Skeletal muscle satellite cell (primary cell): Measurements from ENCODE around the gene MFAP3L.

ENCODE experiments used
- H3K27me3 ChIP-seq: 2 replicates; pipeline ENCODE4 v1.7.0; 2013; ENCODE audit warnings: low read length; ENCODE audit not compliant: control insufficient read depth, insufficient read depth
- H3K36me3 ChIP-seq: 2 replicates; pipeline ENCODE4 v1.7.0; 2013; ENCODE audit warnings: mild to moderate bottlenecking, control low read depth, low read length; ENCODE audit not compliant: insufficient read depth
- H3K4me1 ChIP-seq: 2 replicates; pipeline ENCODE4 v1.7.0; 2013; ENCODE audit warnings: low read length; ENCODE audit not compliant: control insufficient read depth, insufficient read depth
- H3K4me2 ChIP-seq: 2 replicates; pipeline ENCODE4 v1.7.0; 2013; ENCODE audit warnings: mild to moderate bottlenecking, low read length
- H3K4me3 ChIP-seq: 2 replicates; pipeline ENCODE4 v1.7.0; 2013; ENCODE audit warnings: low read length
- H3K9ac ChIP-seq: 2 replicates; pipeline ENCODE4 v1.7.0; 2013; ENCODE audit warnings: mild to moderate bottlenecking, low read depth, low read length, moderate library complexity
- H3K9me3 ChIP-seq: replicated peaks from 2 replicates; pipeline ENCODE4 v1.7.0; 2013; ENCODE audit warnings: mild to moderate bottlenecking, control low read depth, low read length

The MFAP3L gene

DNA sequence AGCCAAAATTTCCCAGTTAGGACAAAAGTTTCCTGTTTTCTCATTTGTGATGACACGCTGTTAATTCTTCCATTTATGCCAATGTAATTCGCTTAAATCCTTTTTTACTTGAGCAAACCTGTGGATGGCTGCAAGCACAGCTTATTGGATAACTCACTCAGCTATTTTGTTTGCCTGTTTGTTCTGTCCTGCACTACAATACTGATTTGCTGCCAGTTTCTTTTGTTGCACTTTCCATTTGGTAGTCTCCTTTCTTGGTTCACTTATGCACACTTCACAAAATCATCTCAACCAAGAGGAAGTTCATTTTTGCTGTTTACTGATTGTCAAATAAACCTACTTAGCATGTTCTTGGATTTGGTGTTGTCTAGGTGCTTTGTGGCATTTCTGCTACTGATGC is 40.3 kb downstream of the MFAP3L start:
- H3K4me3 ChIP-seq, result no peak overlapping the region
- H3K9me3 ChIP-seq, result no peaks in the 10 kb centered on the region
- no peaks in the 10 kb centered on the region for H3K27me3 ChIP-seq
- no peaks in the 10 kb centered on the region for H3K36me3 ChIP-seq
- H3K4me1 ChIP-seq, result peaks cover 31% of the 10 kb centered on the region
- H3K9ac ChIP-seq, result no peak overlapping the region
- no peak overlapping the region for H3K4me2 ChIP-seq

DNA sequence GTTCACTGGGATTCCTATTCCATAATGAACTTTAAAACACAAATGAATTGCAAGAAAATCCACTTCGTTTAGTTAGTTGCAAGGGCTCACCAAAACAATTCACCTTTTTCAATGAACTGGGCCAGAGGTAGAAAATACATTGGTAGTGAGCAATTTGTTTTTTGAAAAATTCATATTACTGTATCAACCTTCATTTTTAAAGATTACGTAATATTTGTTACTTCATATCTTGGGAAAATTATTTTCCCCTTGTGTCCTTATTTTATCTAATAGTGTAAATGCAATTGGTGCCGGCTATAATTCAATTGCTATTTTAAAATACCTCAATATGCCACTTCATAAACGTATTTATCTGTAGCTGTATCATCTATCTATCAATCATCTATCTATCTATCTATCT is 41.5 kb downstream of the MFAP3L start:
- no peaks in the 10 kb centered on the region for H3K9me3 ChIP-seq
- no peaks in the 10 kb centered on the region for H3K27me3 ChIP-seq
- no peak overlapping the region for H3K4me3 ChIP-seq
- no peaks in the 10 kb centered on the region for H3K36me3 ChIP-seq
- no peak overlapping the region for H3K4me2 ChIP-seq
- peaks cover 26% of the 10 kb centered on the region for H3K4me1 ChIP-seq
- no peak overlapping the region for H3K9ac ChIP-seq

DNA sequence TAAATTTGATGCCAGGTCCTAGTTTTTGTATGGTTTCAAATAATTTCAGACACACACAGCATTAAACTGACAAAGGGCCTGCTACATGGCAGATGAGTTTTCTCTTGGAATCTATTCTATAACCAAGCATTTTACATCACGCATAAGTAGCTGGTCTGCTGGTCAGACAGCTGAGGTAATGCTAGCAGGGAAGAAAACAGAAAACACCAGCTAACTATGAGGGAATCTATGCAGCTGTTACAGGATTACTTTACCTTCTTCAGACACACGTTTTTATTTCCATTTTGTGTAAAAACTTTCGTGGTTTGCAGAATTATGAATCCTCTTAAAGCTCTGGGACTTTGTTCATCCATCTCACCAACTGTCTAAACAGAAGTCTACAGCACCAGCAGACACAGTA is 42.0 kb downstream of the MFAP3L start:
- Histone ChIP-seq H3K4me1 (peaks cover 24% of the 10 kb centered on the region), H3K27me3 (no peaks in the 10 kb centered on the region), H3K4me3 (no peak overlapping the region), H3K36me3 (no peaks in the 10 kb centered on the region), H3K9me3 (no peaks in the 10 kb centered on the region), H3K9ac (no peak overlapping the region), H3K4me2 (no peak overlapping the region)

DNA sequence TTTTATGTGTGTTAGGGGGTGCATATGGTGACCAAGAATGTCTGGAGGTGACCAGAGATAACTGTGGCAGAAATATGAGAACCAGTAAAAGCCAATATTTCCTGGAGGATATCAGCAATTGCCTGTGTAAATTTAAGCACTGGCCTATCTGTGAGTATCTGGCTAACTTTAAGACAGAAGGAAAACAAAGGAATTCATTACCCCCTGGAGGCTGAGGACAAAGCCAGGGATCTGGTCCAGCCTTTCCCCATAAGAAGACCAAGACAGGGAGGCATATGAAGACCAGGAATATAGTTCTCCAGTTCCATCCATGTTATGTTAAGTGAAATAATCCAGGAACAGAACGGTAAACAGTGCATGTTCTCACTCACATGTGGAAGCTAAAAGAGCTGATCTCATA is 49.2 kb downstream of the MFAP3L start:
- Histone ChIP-seq H3K9me3 (no peaks in the 10 kb centered on the region), H3K4me1 (peaks cover 24% of the 10 kb centered on the region), H3K36me3 (no peaks in the 10 kb centered on the region), H3K27me3 (no peaks in the 10 kb centered on the region), H3K4me3 (no peak overlapping the region), H3K4me2 (no peak overlapping the region), H3K9ac (no peak overlapping the region)

DNA sequence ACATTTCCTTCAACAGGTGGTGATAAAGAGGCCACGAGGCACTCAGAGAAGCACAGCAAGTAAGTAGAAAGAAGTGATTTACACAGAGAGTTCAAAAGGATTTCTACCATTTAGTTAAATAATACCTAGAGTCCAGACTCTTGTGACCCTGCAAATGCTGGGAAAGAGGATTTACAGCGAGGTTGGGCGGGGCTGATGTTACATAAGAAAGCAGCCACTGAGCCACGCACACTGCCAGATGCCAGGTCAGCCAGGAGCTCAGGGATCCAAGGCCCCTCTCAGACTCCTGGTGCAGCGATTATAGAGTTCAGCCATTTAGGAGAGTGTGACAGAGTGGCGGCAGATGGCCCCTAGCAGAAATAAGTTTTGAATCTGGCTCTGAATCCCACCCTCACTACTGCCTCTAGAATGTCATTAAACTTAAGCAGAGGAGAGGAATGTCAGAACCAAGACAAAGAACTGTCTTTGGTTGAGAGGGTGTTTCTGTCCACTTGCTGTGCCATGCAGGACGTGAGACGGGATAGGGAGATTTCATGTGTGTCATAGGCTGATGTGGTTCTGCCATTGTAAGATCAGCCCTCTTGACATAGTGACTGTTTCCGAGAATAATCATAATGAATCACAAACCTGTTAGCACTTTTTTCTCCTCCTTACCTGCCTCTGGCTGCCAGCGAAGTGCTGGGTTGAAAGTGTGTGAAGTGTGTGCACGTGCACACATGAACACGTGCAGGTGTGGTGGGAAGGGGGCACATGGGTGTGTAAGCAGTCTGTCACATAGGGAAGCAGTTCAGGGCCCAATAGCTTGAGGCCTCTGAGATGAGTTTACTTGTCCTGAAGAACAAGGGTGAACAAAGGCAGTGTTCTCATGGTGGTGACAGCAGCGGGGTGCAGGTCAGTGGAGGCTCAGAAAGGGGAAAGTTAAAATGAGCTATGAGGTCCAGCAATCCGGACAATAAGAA is 50.1 kb downstream of the MFAP3L start:
- H3K9ac ChIP-seq, result no peak overlapping the region
- H3K27me3 ChIP-seq, result no peaks in the 10 kb centered on the region
- no peaks in the 10 kb centered on the region for H3K9me3 ChIP-seq
- H3K36me3 ChIP-seq, result no peaks in the 10 kb centered on the region
- H3K4me2 ChIP-seq, result peak overlapping the region; percentile 51
- no peak overlapping the region for H3K4me3 ChIP-seq
- H3K4me1 ChIP-seq, result peaks cover 32% of the 10 kb centered on the region

DNA sequence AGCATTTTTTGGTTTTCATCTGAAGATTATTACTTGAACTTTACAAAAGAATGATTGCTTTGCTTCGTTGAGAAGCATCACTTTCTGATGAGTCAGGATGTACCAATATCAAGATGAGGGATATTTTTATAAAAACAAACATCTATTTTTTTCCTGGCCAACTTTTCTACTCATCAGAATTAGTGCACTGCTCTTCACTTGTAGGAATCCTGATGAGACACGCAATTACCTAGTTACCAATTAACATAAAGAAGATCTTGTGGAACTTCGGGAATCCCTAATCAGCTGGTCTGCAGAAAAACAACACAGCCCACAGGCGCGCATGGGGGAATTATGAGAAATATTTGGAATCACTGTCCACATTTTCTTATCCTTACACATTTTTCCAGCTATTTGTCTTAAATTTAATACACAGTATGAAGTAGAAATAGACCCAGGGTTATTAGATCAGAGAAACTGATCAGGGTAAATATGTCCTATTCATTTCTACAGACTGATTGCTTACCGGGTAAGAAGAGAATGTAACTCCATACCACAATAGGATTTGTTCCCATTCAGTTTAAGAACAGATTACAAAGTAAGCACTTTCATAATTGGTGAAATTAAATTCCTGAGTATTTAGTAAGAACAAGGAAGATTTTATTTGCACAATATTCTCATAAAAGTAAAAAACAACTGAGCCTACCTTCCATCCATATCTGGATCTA is 50.9 kb downstream of the MFAP3L start:
- Histone ChIP-seq H3K27me3 (no peaks in the 10 kb centered on the region), H3K4me3 (peak overlapping the region; percentile 35), H3K9me3 (no peaks in the 10 kb centered on the region), H3K4me1 (peaks cover 37% of the 10 kb centered on the region), H3K4me2 (peak overlapping the region; percentile 51), H3K36me3 (no peaks in the 10 kb centered on the region), H3K9ac (no peak overlapping the region)

DNA sequence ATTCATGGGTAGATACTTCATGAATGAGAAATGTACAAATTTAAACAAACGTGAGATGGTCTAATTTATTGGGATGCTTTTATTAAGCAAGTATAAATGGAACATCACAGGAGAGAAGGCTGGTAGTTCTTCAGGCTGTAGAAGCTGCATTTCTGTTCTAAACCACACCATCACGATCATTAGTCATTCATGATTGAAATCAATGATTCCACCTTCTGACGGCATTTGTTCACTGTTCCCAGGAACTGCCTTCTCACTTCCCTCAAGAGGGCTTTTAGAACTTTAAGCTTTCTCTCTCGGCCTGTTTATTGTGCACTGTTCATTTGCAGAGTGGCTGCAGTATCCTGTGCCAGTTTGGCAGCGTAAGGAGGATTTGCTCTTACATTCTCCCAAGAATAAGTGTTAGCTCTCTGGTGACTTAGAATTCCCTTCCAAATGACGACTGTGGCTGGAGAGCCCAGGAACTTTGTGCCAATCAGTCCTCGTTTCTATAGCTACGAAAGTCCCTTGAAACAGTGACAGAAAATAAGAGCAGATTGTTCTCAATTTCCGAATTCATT is 54.7 kb downstream of the MFAP3L start:
- H3K4me1 ChIP-seq, result peaks cover 55% of the 10 kb centered on the region
- no peak overlapping the region for H3K4me2 ChIP-seq
- H3K27me3 ChIP-seq, result no peaks in the 10 kb centered on the region
- H3K9me3 ChIP-seq, result no peaks in the 10 kb centered on the region
- no peaks in the 10 kb centered on the region for H3K36me3 ChIP-seq
- H3K4me3 ChIP-seq, result no peak overlapping the region
- H3K9ac ChIP-seq, result no peak overlapping the region

DNA sequence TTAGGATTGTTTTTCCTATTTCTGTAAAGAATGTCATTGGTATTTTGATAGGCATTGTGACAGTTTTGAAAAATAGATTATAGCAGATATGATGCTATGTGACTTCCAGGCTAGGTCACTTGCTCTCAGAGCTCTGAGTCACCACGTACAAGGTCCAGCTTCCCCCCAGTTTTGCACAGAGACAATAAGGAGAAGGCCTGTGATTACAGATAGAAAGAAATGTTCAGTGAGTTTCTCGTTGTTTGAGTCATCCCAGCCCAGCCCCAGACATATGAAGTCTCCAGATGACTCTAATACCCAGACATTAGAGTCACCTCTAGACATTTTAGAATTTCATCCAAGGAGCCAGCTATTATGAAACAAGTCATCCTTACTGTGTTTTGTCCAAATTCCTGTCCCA is 57.2 kb downstream of the MFAP3L start:
- H3K9me3 ChIP-seq, result no peaks in the 10 kb centered on the region
- no peaks in the 10 kb centered on the region for H3K36me3 ChIP-seq
- H3K4me3 ChIP-seq, result no peak overlapping the region
- peak overlapping the region; percentile 51 for H3K4me2 ChIP-seq
- no peak overlapping the region for H3K9ac ChIP-seq
- peaks cover 38% of the 10 kb centered on the region for H3K4me1 ChIP-seq
- H3K27me3 ChIP-seq, result no peaks in the 10 kb centered on the region

DNA sequence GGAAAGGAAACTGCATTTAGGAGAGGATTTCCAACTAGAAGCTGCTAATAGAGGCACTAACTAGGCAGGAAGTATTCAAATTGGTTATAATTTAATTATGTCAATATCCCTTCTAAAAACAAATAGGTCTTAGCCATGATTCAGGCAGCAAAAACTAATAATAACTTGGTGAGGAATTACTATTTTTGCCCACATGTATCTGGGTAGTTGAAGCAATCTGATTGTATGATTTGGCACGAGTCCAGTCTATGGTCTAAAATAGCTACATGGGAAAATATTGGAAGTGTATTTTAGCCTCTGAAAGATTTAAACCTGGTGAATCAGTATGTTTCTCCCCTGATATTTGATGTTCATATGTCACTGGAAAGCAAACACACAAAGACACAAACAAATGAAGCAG is 62.2 kb downstream of the MFAP3L start:
- Histone ChIP-seq H3K4me2 (no peak overlapping the region), H3K27me3 (no peaks in the 10 kb centered on the region), H3K36me3 (no peaks in the 10 kb centered on the region), H3K4me1 (peaks cover 22% of the 10 kb centered on the region), H3K4me3 (no peak overlapping the region), H3K9ac (no peak overlapping the region), H3K9me3 (no peaks in the 10 kb centered on the region)

DNA sequence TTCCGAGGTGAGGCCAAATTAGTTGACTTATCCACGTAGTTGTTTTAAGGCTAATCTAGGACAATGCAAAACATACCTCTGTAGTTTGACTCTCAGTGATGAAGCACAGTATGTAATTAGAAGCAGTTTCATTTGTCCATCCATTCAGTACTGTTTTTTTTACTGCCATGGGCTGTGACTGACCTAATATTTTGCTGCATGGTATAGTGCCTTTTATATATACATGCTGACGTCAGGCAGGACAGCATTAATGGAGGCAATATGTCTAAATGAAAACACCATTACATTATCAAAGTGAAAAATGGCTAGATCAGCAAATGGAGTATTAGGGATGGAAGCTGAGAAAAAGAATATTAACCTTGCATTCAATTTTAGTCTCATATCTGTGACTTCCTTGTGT is 66.9 kb downstream of the MFAP3L start:
- H3K9me3 ChIP-seq, result no peaks in the 10 kb centered on the region
- H3K4me1 ChIP-seq, result peaks cover 12% of the 10 kb centered on the region
- no peak overlapping the region for H3K4me2 ChIP-seq
- H3K36me3 ChIP-seq, result no peaks in the 10 kb centered on the region
- no peak overlapping the region for H3K9ac ChIP-seq
- H3K4me3 ChIP-seq, result no peak overlapping the region
- no peaks in the 10 kb centered on the region for H3K27me3 ChIP-seq

DNA sequence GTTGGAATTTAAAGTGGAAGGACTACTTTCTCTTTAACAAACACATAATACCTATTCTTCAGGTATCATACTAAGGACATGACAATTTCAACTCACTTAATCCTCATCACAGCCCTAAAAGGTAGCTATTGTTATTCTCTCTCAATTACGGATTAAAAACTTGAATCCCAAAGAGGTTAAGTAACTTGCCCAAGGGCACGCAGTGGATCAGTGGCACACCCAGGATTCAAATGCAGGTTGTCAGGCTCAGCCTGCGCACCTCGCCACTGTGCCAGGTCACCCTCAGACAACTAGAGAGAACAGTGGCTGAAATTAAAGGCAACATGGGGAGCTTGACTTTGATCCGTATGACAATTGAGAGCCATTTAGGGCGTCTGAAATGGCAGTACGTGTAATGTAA is 67.6 kb downstream of the MFAP3L start:
- peaks cover 6% of the 10 kb centered on the region for H3K4me1 ChIP-seq
- H3K36me3 ChIP-seq, result no peaks in the 10 kb centered on the region
- H3K9ac ChIP-seq, result no peak overlapping the region
- no peaks in the 10 kb centered on the region for H3K9me3 ChIP-seq
- no peaks in the 10 kb centered on the region for H3K27me3 ChIP-seq
- H3K4me2 ChIP-seq, result no peak overlapping the region
- no peak overlapping the region for H3K4me3 ChIP-seq
